GM12878 (cell line): ENCODE results near the gene ADAM15. TPM values are rescaled to one million over a fixed set of nuclear protein-coding genes. Genes with fewer than 3 reads are reported as not detected.
A peak's percentile ranks its signal among the peaks of the same experiment; 100 is the strongest.

Experiments
- ATAC-seq: fragments of 200-7000 bp; cut with Tn5 transposase; 3 replicates; pipeline ENCODE4 v1.9.1; 2020; ENCODE audit warnings: mild to moderate bottlenecking, moderate library complexity
- BruUV-seq: library from RNA; stranded (reverse); fragments of 400-500 nt; replicated peaks from 2 replicates; lab custom pipeline; 2021; lab: Mats Ljungman, UMichigan
- CTCF ChIA-PET: fragments of 300-600 bp; sonication (Branson Sonifier 250); formaldehyde crosslinking; extraction: SDS; loops from one replicate; lab custom pipeline; 2021; ENCODE audit warnings: inconsistent platforms; lab: Yijun Ruan, JAX
- POLR2A ChIA-PET: fragments of 350-600 bp; formaldehyde crosslinking; extraction: SDS; loops from one replicate; lab custom pipeline; 2021; ENCODE audit warnings: inconsistent platforms; lab: Charles Lee
- RAD21 ChIA-PET: fragments of 300-600 bp; sonication (Branson Sonifier 250); formaldehyde crosslinking; loops from one replicate; lab custom pipeline; 2023; ENCODE audit warnings: antibody characterized with exemption; ENCODE audit not compliant: unreplicated experiment; lab: Charles Lee
- SMC1A ChIA-PET: fragments of 300-600 bp; sonication (Branson Sonifier 250); formaldehyde crosslinking; loops from one replicate; lab custom pipeline; 2023; ENCODE audit not compliant: unreplicated experiment, uncharacterized antibody; lab: Charles Lee
- DNase-seq: peaks from one replicate; pipeline ENCODE4 v3.0.0-alpha.2; 2011; ENCODE audit warnings: low read depth, low spot score
- FAIRE-seq: peaks from 3 replicates; lab custom pipeline; 2011; peaks lifted over from hg19 to GRCh38; lab: Jason Lieb, UNC
- H2AFZ ChIP-seq: 2 replicates; pipeline ENCODE4 v1.6.0; 2011; ENCODE audit warnings: low read depth, low read length, control low read depth; ENCODE audit not compliant: control insufficient read depth
- H3K27ac ChIP-seq: 2 replicates; pipeline ENCODE4 v1.5.1; 2011; ENCODE audit warnings: control low read depth; ENCODE audit not compliant: control insufficient read depth, insufficient read depth
- H3K27me3 ChIP-seq, 2 experiments: replicated peaks in 1 of 2; 2 replicates each; pipeline versions ENCODE4 v1.6.0 to v1.6.1; 2011; ENCODE audit warnings: low read length in 1 of 2; ENCODE audit not compliant: control insufficient read depth in 2 of 2, insufficient read depth in 2 of 2
- H3K36me3 ChIP-seq, 2 experiments: 2 replicates each; pipeline ENCODE4 v1.5.1; 2011; ENCODE audit warnings: low read length in 1 of 2; ENCODE audit not compliant: control insufficient read depth in 2 of 2, insufficient read depth in 2 of 2
- H3K4me1 ChIP-seq: 2 replicates; pipeline ENCODE4 v1.6.1; 2011; ENCODE audit warnings: mild to moderate bottlenecking, low read length, moderate library complexity, mixed read lengths; ENCODE audit not compliant: control insufficient read depth, insufficient read depth
- H3K4me2 ChIP-seq: 2 replicates; pipeline ENCODE4 v1.6.0; 2011; ENCODE audit warnings: control low read depth; ENCODE audit not compliant: control insufficient read depth, insufficient read depth
- H3K4me3 ChIP-seq: fragments of 200-600 bp; sonication (generic); 2 replicates; pipeline ENCODE4 v1.5.1; 2016
- H3K79me2 ChIP-seq: 2 replicates; pipeline ENCODE4 v1.6.0; 2011; ENCODE audit warnings: low read length; ENCODE audit not compliant: control insufficient read depth, insufficient read depth
- H3K9ac ChIP-seq: 2 replicates; pipeline ENCODE4 v1.8.0; 2011; ENCODE audit warnings: low read length, control low read depth, mixed read lengths; ENCODE audit not compliant: control insufficient read depth, insufficient read depth
- H3K9me3 ChIP-seq: replicated peaks from 3 replicates; pipeline ENCODE4 v1.5.1; 2011; ENCODE audit warnings: mild to moderate bottlenecking, low read length; ENCODE audit not compliant: control insufficient read depth, insufficient read depth
- H4K20me1 ChIP-seq: 2 replicates; pipeline ENCODE4 v1.6.0; 2011; ENCODE audit not compliant: control insufficient read depth, insufficient read depth
- ATF7 ChIP-seq: fragments of 450-650 bp; IDR thresholded peaks from 2 replicates; pipeline ENCODE4 v1.6.1; 2016; ENCODE audit warnings: low read depth, mild to moderate bottlenecking
- CEBPB ChIP-seq, 2 experiments: fragments of 150-350 bp in 1 of 2; IDR thresholded peaks; 2 replicates each; pipeline ENCODE4 v1.6.1; 2012 to 2014; ENCODE audit warnings: low read depth in 2 of 2, low read length in 2 of 2, borderline replicate concordance in 1 of 2, inconsistent platforms in 1 of 2
- HDGF ChIP-seq: fragments of 450-650 bp; IDR thresholded peaks from 2 replicates; pipeline ENCODE4 v1.6.1; 2016; ENCODE audit warnings: antibody characterized with exemption
- JUNB ChIP-seq: IDR thresholded peaks from 2 replicates; pipeline ENCODE4 v1.6.1; 2016; ENCODE audit warnings: antibody characterized with exemption, mild to moderate bottlenecking
- NRF1 ChIP-seq: conservative IDR thresholded peaks from 2 replicates; pipeline ENCODE4 v1.6.1; 2011; ENCODE audit warnings: mild to moderate bottlenecking, low read depth, low read length, improper control_type of control experiment
- RAD21 ChIP-seq: IDR thresholded peaks from 2 replicates; pipeline ENCODE4 v1.6.1; 2011; ENCODE audit warnings: mild to moderate bottlenecking, low read depth, low read length, moderate library complexity; ENCODE audit not compliant: insufficient read depth
- RELA ChIP-seq: fragments of 450-650 bp; IDR thresholded peaks from 2 replicates; pipeline ENCODE4 v1.8.0; 2014; ENCODE audit warnings: borderline replicate concordance; ENCODE audit not compliant: partially characterized antibody
- SIX5 ChIP-seq: IDR thresholded peaks from 2 replicates; pipeline ENCODE4 v1.6.1; 2011; ENCODE audit warnings: mild to moderate bottlenecking, low read depth, low read length, moderate library complexity; ENCODE audit not compliant: severe bottlenecking
- SPI1 ChIP-seq: IDR thresholded peaks from 2 replicates; pipeline ENCODE4 v1.6.1; 2011; ENCODE audit warnings: low read depth, mild to moderate bottlenecking, low read length, moderate library complexity, borderline replicate concordance; ENCODE audit not compliant: insufficient read depth
- YBX1 ChIP-seq: fragments of 450-650 bp; IDR thresholded peaks from 2 replicates; pipeline ENCODE4 v1.6.1; 2016; ENCODE audit warnings: antibody characterized with exemption
- ZNF384 ChIP-seq: IDR thresholded peaks from 2 replicates; pipeline ENCODE4 v1.6.1; 2012; ENCODE audit warnings: low read depth, mild to moderate bottlenecking, low read length, improper control_type of control experiment, borderline replicate concordance
- WGBS: methylation state at CpG from one replicate; pipeline ENCODE4 v1.1.6; 2016; ENCODE audit warnings: low lambda C conversion rate; ENCODE audit not compliant: insufficient replicate concordance, insufficient coverage; ENCODE audit errors: missing lambda C conversion rate; 5-methylcytosine and 5-hydroxymethylcytosine counted together
- in situ Hi-C: fragments of 300-500 bp; cut with MboI; formaldehyde crosslinking; loops from 9 replicates; pipeline ENCODE4 v1.14.3; 2018; ENCODE audit warnings: mixed read lengths
- intact Hi-C: fragments of 100-400 bp; cut with micrococcal nuclease; formaldehyde crosslinking; loops from one replicate; pipeline ENCODE4 v1.14.2; 2022; ENCODE audit not compliant: unreplicated experiment
- polyA plus RNA-seq, 11 experiments: library from polyadenylated mRNA; depleted of rRNA in 4 of 11; unstranded in 6 of 11; stranded (reverse) in 5 of 11; fragments of >200 nt; fragmentation: Nextera tagmentation in 4 of 11; fragmentation: Illumina TruSeq in 1 of 11; extraction: Ambion mirVana in 4 of 11; extraction: Trizol in 1 of 11; gene quantifications; 1 replicate in 1 of 11; 2 replicates in 10 of 11; pipeline versions ENCODE4 v1.2.1 to v1.2.3, GENCODE V29; 2011 to 2016; ENCODE audit warnings: inconsistent platforms in 2 of 11, missing spikeins in 2 of 11, low read depth in 1 of 11
- total RNA-seq, 4 experiments: library from RNA; depleted of rRNA in 3 of 4; stranded (reverse); fragments of >200 nt in 3 of 4; fragmentation: Illumina TruSeq in 1 of 4; extraction: Trizol in 1 of 4; gene quantifications; 2 replicates each; pipeline versions ENCODE4 v1.2.1 to v1.2.3, GENCODE V29; 2013 to 2021
- TF ChIP-seq, protein P1 (sequence below): fragments of 450-650 bp; IDR thresholded peaks from 2 replicates; pipeline ENCODE4 v1.6.1; 2017; ENCODE audit warnings: mild to moderate bottlenecking
- TF ChIP-seq, protein P2 (sequence below), 3 experiments: IDR thresholded peaks in 2 of 3; conservative IDR thresholded peaks in 1 of 3; 2 replicates each; pipeline ENCODE4 v1.5.1; 2011; ENCODE audit warnings: low read depth in 3 of 3, low read length in 3 of 3, mild to moderate bottlenecking in 3 of 3, control low read depth in 2 of 3, moderate library complexity in 2 of 3, inconsistent platforms in 1 of 3, mixed read lengths in 1 of 3; ENCODE audit not compliant: control insufficient read depth in 2 of 3, insufficient read depth in 1 of 3; ENCODE audit errors: extremely low read depth in 1 of 3
- TF ChIP-seq, protein P3 (sequence below): IDR thresholded peaks from 2 replicates; pipeline ENCODE4 v1.6.1; 2011; ENCODE audit warnings: mild to moderate bottlenecking, low read depth, low read length, moderate library complexity; ENCODE audit not compliant: insufficient replicate concordance

The ADAM15 gene
- total and polyA plus RNA-seq, 10 of the 15 experiments (the other 5 are each of a cell fraction or from before 2014, with no cell fraction given): 0.29 to 38.8 (median 14.7) TPM

DNA sequence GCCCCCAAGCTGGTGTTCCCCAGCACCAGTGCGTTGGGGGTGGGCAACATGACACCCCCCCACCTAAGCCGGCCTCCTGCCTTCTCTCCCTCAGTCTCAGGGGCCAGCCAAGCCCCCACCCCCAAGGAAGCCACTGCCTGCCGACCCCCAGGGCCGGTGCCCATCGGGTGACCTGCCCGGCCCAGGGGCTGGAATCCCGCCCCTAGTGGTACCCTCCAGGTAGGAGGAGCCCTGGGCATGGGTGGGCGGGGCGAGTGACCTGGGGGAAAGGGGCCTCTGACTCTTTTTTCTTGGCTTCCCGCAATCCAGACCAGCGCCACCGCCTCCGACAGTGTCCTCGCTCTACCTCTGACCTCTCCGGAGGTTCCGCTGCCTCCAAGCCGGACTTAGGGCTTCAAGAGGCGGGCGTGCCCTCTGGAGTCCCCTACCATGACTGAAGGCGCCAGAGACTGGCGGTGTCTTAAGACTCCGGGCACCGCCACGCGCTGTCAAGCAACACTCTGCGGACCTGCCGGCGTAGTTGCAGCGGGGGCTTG lies 11.1 kb downstream of the ADAM15 start:
- in situ Hi-C loops: loop anchor here (5.0 kb wide), 1 partner anchor 500 kb away; no protein-coding TSS in a partner anchor
- ATAC-seq (0 out of 3 replicates have a peak, but pooled peaks have one; percentile 13), DNase-seq (no peak), FAIRE-seq (no peak)
- ChIA-PET SMC1A (interaction anchor here (0.6 to 3.5 kb wide), 20 partner anchors 8 to 503 kb away, joined by 3 to 15 read pairs (median 4); partner anchors contain the start of genes ADAM15, FLAD1 and PBXIP1), RAD21 (interaction anchor here (0.5 to 4.7 kb wide), 20 partner anchors 10 to 581 kb away, joined by 3 to 63 read pairs (median 4); partner anchors contain the start of genes ADAM15, FLAD1, KRTCAP2 and PBXIP1), CTCF (interaction anchor here (0.5 to 15.5 kb wide), 52 partner anchors 8 to 583 kb away, joined by 3 to 195 read pairs (median 4); partner anchors contain the start of genes ADAM15, CKS1B, EFNA3 and FLAD1), POLR2A (interaction anchor here (0.7 to 1.3 kb wide), 3 partner anchors 12 to 126 kb away, joined by 3 read pairs; partner anchors contain the start of gene PMVK)
- Histone ChIP-seq H3K36me3 (no peaks in the 10 kb centered on the region; a peak in 1 of 4 replicates), H3K9me3 (no peaks in the 10 kb centered on the region), H2AFZ (no peak overlapping the region), H3K27me3 (no peaks in the 10 kb centered on the region), H3K27ac (no peak overlapping the region), H4K20me1 (no peaks in the 10 kb centered on the region), H3K4me1 (peaks cover 16% of the 10 kb centered on the region), H3K4me2 (peak overlapping the region; percentile 69), H3K4me3 (no peak overlapping the region), H3K9ac (no peak overlapping the region), H3K79me2 (no peaks in the 10 kb centered on the region)
- 46% methylated on average over 21 of the region's 29 CpGs for WGBS
- TF ChIP-seq, protein P1, sequence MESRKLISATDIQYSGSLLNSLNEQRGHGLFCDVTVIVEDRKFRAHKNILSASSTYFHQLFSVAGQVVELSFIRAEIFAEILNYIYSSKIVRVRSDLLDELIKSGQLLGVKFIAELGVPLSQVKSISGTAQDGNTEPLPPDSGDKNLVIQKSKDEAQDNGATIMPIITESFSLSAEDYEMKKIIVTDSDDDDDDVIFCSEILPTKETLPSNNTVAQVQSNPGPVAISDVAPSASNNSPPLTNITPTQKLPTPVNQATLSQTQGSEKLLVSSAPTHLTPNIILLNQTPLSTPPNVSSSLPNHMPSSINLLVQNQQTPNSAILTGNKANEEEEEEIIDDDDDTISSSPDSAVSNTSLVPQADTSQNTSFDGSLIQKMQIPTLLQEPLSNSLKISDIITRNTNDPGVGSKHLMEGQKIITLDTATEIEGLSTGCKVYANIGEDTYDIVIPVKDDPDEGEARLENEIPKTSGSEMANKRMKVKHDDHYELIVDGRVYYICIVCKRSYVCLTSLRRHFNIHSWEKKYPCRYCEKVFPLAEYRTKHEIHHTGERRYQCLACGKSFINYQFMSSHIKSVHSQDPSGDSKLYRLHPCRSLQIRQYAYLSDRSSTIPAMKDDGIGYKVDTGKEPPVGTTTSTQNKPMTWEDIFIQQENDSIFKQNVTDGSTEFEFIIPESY: peak; percentile 91
- no peak for TF ChIP-seq SIX5
- no peak for TF ChIP-seq SPI1
- no peak for TF ChIP-seq CEBPB (IDR thresholded peaks at IDR 0.05; ENCODE audit: borderline replicate concordance in 1 of 2, low read depth in 2 of 2, low read length in 2 of 2)
- TF ChIP-seq, protein P2, sequence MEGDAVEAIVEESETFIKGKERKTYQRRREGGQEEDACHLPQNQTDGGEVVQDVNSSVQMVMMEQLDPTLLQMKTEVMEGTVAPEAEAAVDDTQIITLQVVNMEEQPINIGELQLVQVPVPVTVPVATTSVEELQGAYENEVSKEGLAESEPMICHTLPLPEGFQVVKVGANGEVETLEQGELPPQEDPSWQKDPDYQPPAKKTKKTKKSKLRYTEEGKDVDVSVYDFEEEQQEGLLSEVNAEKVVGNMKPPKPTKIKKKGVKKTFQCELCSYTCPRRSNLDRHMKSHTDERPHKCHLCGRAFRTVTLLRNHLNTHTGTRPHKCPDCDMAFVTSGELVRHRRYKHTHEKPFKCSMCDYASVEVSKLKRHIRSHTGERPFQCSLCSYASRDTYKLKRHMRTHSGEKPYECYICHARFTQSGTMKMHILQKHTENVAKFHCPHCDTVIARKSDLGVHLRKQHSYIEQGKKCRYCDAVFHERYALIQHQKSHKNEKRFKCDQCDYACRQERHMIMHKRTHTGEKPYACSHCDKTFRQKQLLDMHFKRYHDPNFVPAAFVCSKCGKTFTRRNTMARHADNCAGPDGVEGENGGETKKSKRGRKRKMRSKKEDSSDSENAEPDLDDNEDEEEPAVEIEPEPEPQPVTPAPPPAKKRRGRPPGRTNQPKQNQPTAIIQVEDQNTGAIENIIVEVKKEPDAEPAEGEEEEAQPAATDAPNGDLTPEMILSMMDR (IDR thresholded peaks at IDR 0.05 in 2 of 3, conservative IDR thresholded peaks at IDR 0.05 in 1 of 3; ENCODE audit: control insufficient read depth in 2 of 3, extremely low read depth in 1 of 3, insufficient read depth in 1 of 3, low read depth in 3 of 3, low read length in 3 of 3): peak in 1 of 3 experiments; percentile 31; a peak in 1 of 6 replicates
- TF ChIP-seq RELA: no peak
- TF ChIP-seq, protein P3, sequence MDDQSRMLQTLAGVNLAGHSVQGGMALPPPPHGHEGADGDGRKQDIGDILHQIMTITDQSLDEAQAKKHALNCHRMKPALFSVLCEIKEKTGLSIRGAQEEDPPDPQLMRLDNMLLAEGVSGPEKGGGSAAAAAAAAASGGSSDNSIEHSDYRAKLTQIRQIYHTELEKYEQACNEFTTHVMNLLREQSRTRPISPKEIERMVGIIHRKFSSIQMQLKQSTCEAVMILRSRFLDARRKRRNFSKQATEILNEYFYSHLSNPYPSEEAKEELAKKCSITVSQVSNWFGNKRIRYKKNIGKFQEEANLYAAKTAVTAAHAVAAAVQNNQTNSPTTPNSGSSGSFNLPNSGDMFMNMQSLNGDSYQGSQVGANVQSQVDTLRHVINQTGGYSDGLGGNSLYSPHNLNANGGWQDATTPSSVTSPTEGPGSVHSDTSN: no peak
- no peak for TF ChIP-seq RAD21
- no peak for TF ChIP-seq ATF7
- TF ChIP-seq NRF1: no peak
- no peak for TF ChIP-seq HDGF
- no peak for TF ChIP-seq ZNF384
- no peak for TF ChIP-seq YBX1
- no peak for TF ChIP-seq JUNB
- BruUV-seq: no TSS peak
- intact Hi-C loops: loop anchor here (5.0 kb wide), 3 partner anchors 90 to 395 kb away; partner anchors contain the start of genes CKS1B and SHC1
